Activated CD4-positive, alpha-beta T cell treated with anti-CD3 and anti-CD28 coated beads for 24 hours (primary cell): Measurements from ENCODE around the gene PTPRJ.

Experiments used
- DNase-seq, 2 donors: peaks; one replicate each; pipeline ENCODE4 v3.0.0-alpha.2; 2020; ENCODE audit warnings: low read depth in 2 of 2

PTPRJ gene

GRCh38 chr11:48063424-48063978, 83.1 kb downstream of the PTPRJ start:
- no peak for DNase-seq

GRCh38 chr11:48064306-48064705, 83.9 kb downstream of the PTPRJ start:
- no peak for DNase-seq

- DNase-seq = no peak
Observed at GRCh38 chr11:48066881-48067800, 86.8 kb downstream of the PTPRJ start.

- DNase-seq = no peak
Observed at GRCh38 chr11:48073031-48073861, 92.9 kb downstream of the PTPRJ start.

GRCh38 chr11:48074425-48075181, 94.2 kb downstream of the PTPRJ start:
- no peak for DNase-seq

GRCh38 chr11:48075637-48076036, 95.3 kb downstream of the PTPRJ start:
- DNase-seq = no peak

- DNase-seq = no peak
Observed at GRCh38 chr11:48077251-48077650, 96.9 kb downstream of the PTPRJ start.

GRCh38 chr11:48078689-48079088, 98.3 kb downstream of the PTPRJ start:
- DNase-seq = no peak

- no peak for DNase-seq
Observed at GRCh38 chr11:48079596-48079995, 99.2 kb downstream of the PTPRJ start.

- DNase-seq = no peak
Observed at GRCh38 chr11:48080301-48080861, 100.0 kb downstream of the PTPRJ start.

- no peak for DNase-seq
Observed at GRCh38 chr11:48081151-48082010, 101.0 kb downstream of the PTPRJ start.

- DNase-seq = no peak
Observed at GRCh38 chr11:48082771-48083170, 102.4 kb downstream of the PTPRJ start.

GRCh38 chr11:48083421-48083820, 103.1 kb downstream of the PTPRJ start:
- no peak for DNase-seq

GRCh38 chr11:48085688-48086087, 105.3 kb downstream of the PTPRJ start:
- DNase-seq = no peak

GRCh38 chr11:48087422-48087821, 107.1 kb downstream of the PTPRJ start:
- no peak for DNase-seq

GRCh38 chr11:48087974-48088681, 107.8 kb downstream of the PTPRJ start:
- no peak for DNase-seq

GRCh38 chr11:48088682-48089050, 108.3 kb downstream of the PTPRJ start:
- DNase-seq = no peak

GRCh38 chr11:48090174-48090573, 109.8 kb downstream of the PTPRJ start:
- no peak for DNase-seq

GRCh38 chr11:48091426-48092102, 111.2 kb downstream of the PTPRJ start:
- DNase-seq = no peak
